22Rv1 (cell line): ENCODE data around the gene NR4A1.

Source experiments
- ZFX ChIP-seq: fragments of 450-650 bp; IDR thresholded peaks from 2 replicates; pipeline ENCODE4 v1.6.1; 2017; ENCODE audit warnings: antibody characterized with exemption, borderline replicate concordance
- TF ChIP-seq, protein P1 (sequence below): fragments of 450-650 bp; IDR thresholded peaks from 2 replicates; pipeline ENCODE4 v1.5.1; 2017; ENCODE audit warnings: mild to moderate bottlenecking

DNA sequence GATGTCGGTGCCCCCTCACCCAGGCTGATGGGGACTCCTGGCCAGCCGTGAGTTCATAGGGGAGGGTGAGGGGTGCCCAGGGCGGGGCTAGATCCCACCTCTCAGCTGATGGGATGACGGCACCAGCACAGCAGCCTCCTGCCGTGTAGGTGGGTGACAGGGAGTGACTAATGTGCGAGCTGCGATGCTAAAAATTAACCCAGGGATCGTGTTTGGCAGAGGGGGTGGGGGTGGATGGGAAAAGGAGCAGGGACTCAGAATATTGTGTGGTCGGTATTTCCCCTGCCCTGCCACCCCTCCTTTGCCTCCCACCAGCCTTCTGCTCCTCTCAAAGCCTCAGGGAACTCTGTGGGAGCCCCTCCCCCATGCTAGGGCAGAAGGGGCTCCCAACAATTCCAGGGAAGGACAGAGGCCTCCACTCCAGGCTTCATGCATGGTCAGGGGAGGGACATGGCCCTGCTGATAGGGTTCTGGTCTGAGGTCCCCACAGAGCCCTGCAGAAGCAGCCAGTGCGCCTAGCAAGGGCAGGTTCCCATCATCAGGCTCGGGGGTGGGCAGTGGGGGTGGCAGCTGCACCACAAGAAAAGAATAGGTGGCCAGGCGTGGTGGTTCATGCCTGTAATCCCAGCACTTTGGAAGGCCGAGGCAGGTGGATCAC, 32.0 kb upstream of the NR4A1 start:
- TF ChIP-seq, protein P1, sequence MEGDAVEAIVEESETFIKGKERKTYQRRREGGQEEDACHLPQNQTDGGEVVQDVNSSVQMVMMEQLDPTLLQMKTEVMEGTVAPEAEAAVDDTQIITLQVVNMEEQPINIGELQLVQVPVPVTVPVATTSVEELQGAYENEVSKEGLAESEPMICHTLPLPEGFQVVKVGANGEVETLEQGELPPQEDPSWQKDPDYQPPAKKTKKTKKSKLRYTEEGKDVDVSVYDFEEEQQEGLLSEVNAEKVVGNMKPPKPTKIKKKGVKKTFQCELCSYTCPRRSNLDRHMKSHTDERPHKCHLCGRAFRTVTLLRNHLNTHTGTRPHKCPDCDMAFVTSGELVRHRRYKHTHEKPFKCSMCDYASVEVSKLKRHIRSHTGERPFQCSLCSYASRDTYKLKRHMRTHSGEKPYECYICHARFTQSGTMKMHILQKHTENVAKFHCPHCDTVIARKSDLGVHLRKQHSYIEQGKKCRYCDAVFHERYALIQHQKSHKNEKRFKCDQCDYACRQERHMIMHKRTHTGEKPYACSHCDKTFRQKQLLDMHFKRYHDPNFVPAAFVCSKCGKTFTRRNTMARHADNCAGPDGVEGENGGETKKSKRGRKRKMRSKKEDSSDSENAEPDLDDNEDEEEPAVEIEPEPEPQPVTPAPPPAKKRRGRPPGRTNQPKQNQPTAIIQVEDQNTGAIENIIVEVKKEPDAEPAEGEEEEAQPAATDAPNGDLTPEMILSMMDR = no peak
- no peak for TF ChIP-seq ZFX
